ENCODE results near the gene HDAC9.

Gene HDAC9

DNA sequence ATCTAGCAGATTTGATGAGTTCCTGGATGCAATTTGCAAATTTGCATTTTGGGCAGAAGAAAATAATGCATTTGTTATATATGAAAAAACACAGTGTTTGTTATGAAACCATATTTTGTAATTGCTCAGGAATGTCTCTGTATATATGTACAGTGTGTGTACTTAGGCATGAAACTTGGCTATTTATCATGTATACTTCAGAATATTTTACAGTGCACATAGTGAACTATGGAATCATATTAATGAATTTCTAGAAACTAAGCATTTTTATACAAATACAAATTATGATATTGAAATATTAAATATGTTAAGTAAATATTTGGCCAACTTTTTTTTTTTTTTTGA is 514.4 kb downstream of the HDAC9 start:
- in situ Hi-C loops (cut with HindIII; ENCODE audit: low sequenced_read_pairs) = no loop called here
- TF ChIP-seq CTCF (IDR thresholded peaks at IDR 0.05; ENCODE audit: low read depth, low read length) = no peak
- H3K4me3 ChIP-seq (ENCODE audit: low read depth, low read length) = no peak overlapping the region
- DNase-seq (ENCODE audit: low read depth, low spot score) = no peak

GRCh38 chr7:19011212-19011611 is 515.7 kb downstream of the HDAC9 start:
- in situ Hi-C loops (cut with HindIII; ENCODE audit: low sequenced_read_pairs) = no loop called here
- no peak for TF ChIP-seq CTCF (IDR thresholded peaks at IDR 0.05; ENCODE audit: low read depth, low read length)
- DNase-seq (ENCODE audit: low read depth, low spot score) = no peak
- H3K4me3 ChIP-seq (ENCODE audit: low read depth, low read length) = no peak overlapping the region

DNA sequence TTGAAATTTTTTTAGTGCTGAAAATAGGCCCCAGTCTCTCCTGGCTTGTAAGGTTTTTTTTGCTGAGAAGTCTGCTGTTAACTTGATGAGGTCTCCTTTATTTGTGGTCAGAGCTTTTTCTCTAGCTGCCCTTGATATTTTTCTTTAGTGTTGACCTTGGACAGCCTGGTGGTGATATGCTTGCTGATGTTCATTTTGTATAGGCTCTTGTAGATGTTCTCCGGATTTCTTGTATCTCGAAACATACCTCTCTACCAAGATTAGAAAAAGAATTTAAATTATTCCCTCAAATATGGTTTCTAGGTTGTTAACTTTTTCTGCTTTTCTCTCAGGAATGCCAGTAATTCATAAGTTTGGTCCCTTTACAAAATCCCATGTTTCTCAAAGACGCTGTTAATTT is 519.5 kb downstream of the HDAC9 start:
- H3K4me3 ChIP-seq (ENCODE audit: low read depth, low read length) = no peak overlapping the region
- TF ChIP-seq CTCF (IDR thresholded peaks at IDR 0.05; ENCODE audit: low read depth, low read length) = no peak
- DNase-seq (ENCODE audit: low read depth, low spot score) = peak; percentile 11
- in situ Hi-C loops (cut with HindIII; ENCODE audit: low sequenced_read_pairs) = no loop called here

DNA sequence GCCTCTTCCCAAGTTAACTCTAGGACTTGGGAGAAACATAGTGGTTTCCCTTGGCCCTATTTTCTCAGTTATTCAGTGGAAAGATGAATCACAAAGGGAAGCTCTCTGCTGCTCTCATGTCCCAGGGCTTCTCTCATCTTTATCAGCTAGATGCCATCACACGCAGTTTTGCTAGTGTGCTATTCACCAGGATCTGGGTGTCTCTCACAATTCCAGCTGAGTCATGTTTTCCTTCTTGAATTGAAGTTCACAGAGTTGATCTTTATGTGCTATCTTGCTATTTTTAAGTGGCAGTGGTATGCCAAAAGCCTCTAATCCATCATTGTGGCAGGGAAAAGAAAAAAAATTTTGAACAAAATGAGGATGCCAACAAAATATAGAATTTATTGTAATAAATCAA is 520.6 kb downstream of the HDAC9 start:
- TF ChIP-seq CTCF (IDR thresholded peaks at IDR 0.05; ENCODE audit: low read depth, low read length) = no peak
- no peak overlapping the region for H3K4me3 ChIP-seq (ENCODE audit: low read depth, low read length)
- peak; percentile 38 for DNase-seq (ENCODE audit: low read depth, low spot score)
- in situ Hi-C loops (cut with HindIII; ENCODE audit: low sequenced_read_pairs) = no loop called here

GRCh38 chr7:19017374-19017773 is 521.8 kb downstream of the HDAC9 start:
- in situ Hi-C loops (cut with HindIII; ENCODE audit: low sequenced_read_pairs) = no loop called here
- H3K4me3 ChIP-seq (ENCODE audit: low read depth, low read length) = no peak overlapping the region
- no peak for DNase-seq (ENCODE audit: low read depth, low spot score)
- no peak for TF ChIP-seq CTCF (IDR thresholded peaks at IDR 0.05; ENCODE audit: low read depth, low read length)

DNA sequence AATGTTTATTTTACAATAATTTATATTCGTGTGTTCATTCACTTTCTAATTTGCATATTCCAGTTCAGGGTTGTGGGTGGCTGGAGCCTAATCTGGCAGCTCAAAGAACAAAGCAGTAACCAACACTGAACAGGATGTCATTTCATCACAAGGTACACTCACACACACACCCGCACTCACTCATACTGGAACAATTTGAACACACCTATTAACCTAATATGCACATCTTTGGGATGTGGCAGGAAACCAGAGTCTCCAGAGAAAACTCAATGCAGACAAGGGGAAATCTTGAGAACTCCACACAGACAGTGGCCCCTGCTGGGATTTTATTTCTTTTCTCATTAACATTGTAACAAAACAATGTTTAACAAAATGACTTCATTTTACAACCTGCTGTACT is 524.5 kb downstream of the HDAC9 start:
- in situ Hi-C loops (cut with HindIII; ENCODE audit: low sequenced_read_pairs) = no loop called here
- DNase-seq (ENCODE audit: low read depth, low spot score) = peak; percentile 50
- no peak overlapping the region for H3K4me3 ChIP-seq (ENCODE audit: low read depth, low read length)
- no peak for TF ChIP-seq CTCF (IDR thresholded peaks at IDR 0.05; ENCODE audit: low read depth, low read length)

DNA sequence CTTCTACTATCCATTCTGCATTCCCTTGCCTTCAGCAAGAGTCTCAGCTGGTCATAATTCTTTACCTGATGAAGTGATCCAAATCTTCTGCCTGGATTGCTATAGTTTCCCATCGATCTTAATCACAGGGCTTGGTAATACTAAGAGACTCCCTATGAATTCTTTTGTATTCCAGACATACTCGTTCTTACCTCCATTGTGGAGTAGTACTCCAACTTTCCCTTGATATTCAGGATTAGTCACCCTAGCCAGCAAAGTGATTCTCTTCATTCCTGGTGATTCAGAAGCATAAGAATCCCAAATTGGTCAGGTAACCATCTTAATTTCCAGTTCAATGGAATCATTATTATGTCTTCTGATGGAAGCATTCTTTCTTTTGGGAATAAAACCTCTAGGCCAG is 525.2 kb downstream of the HDAC9 start:
- TF ChIP-seq CTCF (IDR thresholded peaks at IDR 0.05; ENCODE audit: low read depth, low read length) = no peak
- DNase-seq (ENCODE audit: low read depth, low spot score) = peak; percentile 59
- H3K4me3 ChIP-seq (ENCODE audit: low read depth, low read length) = no peak overlapping the region
- in situ Hi-C loops (cut with HindIII; ENCODE audit: low sequenced_read_pairs) = no loop called here

Data from astrocyte of the spinal cord (primary cell).